ENCODE measurements around the gene LEKR1.

Gene LEKR1

GRCh38 chr3:156978481-156978961, 152.4 kb downstream of the LEKR1 start:
- DNase-seq (ENCODE audit: low spot score), result peak; percentile 36

DNA sequence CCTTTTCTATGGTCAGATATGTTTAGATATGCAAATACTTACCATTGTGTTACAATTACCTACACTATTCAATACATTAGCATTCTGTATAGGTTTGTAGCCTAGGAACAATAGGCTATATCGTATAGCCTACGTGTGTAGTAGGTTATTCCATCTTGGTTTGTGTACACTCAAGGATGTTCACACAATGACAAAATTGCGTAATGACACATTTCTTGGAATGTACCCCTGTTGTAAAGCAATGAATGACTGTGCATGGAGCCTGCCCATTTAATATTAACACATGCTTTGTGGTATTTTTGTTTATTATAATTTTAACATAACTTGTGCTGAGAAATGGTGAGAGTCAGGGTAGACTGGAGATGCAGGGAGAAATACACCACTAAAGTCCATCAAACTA, 154.9 kb downstream of the LEKR1 start:
- no peak for DNase-seq (ENCODE audit: low spot score)

- DNase-seq (ENCODE audit: low spot score), result no peak
Observed at GRCh38 chr3:156983559-156983958, 157.4 kb downstream of the LEKR1 start.

DNA sequence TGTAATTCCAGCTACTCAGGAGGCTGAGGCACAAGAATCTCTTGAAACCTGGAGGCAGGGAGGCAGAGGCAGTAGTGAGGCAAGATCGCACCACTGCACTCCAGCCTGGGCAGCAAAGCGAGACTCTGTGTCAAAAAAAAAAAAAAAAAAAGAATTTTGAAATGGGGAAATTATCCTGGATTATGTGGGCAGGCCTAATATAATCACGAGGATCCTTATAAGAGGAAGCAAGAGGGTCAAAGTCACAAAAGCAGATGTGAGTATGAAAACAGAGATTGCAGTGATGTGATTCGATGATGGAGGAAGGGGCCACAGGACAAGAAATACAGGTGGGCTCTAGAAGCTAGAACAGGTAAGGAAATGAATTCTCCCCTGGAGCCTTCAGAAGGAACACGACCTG, 159.6 kb downstream of the LEKR1 start:
- no peak for DNase-seq (ENCODE audit: low spot score)

DNA sequence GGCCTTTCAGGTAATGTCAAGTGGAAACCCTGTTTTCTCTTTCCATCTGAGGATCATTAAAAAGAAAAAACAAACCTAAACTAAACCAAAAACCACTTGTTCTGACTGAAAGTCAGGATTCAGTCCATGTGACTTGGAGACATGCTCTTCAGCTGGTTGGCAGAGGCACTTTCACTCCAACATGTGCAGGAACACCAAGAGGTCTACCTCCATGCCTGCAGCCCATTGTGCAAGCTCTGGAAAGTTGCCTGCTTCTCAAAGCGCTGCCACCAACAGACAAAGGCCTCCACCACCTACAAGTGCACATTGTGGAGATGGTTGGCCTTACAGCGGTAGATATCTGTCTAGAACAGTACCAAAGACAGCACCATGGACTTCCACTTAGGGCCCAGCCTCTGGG, 161.8 kb downstream of the LEKR1 start:
- no peak for DNase-seq (ENCODE audit: low spot score)

- no peak for DNase-seq (ENCODE audit: low spot score)
Observed at GRCh38 chr3:156997351-156997750, 171.2 kb downstream of the LEKR1 start.

- DNase-seq (ENCODE audit: low spot score), result no peak
Observed at GRCh38 chr3:157001221-157001957, 175.2 kb downstream of the LEKR1 start.

GRCh38 chr3:157021679-157022078, 195.5 kb downstream of the LEKR1 start:
- no peak for DNase-seq (ENCODE audit: low spot score)

GRCh38 chr3:157023226-157023625, 197.1 kb downstream of the LEKR1 start:
- DNase-seq (ENCODE audit: low spot score), result no peak

DNA sequence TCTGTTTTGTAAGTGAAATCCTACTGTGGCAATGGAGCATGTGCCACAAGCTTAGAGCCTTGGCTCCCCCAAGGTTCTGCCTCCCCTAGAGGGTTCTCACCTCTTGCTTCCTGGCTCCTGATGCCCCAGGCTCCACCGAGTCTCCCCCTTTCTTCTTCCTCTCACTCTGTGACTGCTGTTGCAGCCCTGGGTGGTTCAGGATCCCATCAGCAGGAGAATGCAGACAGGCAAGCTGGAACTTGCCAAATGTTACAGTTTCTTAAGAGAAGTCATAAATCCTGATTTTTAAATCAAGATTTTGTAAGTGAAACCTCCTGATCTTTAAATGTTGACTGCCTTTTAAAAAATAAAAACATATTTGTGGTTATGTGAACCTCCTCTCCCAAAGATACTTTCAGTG, 199.9 kb downstream of the LEKR1 start:
- DNase-seq (ENCODE audit: low spot score), result no peak

DNA sequence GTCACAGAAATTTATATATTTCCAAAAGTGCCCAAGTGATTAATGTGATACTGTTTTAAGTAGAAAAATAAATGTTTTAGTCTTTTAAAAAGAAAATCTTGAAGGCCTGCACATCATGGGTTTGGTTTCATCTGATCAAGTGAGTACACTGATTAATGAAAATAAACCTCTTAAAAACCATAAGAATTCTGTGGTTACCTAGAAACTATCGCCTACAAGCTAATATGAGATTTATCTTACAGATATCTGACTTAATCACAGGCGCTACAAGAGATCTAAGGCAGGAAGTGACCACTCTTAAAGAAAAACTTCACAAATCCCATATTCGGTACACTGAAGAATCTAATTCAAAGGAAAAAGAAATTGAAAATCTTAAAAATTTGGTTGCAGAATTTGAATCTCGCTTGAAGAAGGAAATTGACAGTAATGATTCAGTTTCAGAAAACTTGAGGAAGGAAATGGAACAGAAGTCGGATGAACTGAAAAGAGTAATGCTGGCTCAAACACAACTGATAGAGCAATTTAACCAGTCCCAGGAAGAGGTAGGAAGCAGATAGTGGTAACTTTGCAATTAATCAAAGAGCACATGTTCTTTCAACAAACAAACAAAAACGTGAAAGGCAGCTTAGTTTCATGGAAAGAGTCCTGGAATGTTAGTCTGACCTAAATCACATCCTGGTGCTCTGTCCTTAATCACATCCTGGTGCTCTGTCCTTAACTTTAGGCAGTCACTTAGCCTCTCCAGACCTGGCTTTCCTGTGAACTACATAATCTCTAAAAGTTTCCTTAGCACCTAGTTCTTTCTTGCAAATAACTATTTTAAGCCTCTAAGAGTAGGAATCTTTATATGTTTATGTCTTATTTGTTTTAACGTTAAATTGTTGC, 201.9 kb downstream of the LEKR1 start:
- DNase-seq (ENCODE audit: low spot score), result no peak

DNA sequence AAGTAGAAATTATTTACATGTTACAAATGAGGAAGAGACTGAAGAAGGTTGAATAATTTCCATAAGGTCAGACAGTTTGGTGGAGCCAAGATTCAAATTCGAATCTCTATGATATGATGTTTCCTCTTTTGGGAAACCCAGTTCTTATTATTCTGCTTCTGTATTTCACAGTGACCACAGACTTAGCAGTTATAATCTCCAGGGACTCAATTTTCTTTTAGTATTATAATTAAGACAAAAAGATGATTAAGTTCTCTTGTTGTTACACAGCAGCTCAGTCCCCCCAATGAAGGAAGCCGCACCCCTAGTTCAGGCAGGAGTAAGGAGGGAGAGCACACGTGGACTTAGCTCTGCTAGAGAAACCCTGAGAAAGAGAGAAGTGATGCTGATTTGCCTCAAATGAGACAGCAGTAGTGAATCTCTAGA, 203.2 kb downstream of the LEKR1 start:
- peak; percentile 58 for DNase-seq (ENCODE audit: low spot score)

GRCh38 chr3:157030712-157031111, 204.6 kb downstream of the LEKR1 start:
- no peak for DNase-seq (ENCODE audit: low spot score)

DNA sequence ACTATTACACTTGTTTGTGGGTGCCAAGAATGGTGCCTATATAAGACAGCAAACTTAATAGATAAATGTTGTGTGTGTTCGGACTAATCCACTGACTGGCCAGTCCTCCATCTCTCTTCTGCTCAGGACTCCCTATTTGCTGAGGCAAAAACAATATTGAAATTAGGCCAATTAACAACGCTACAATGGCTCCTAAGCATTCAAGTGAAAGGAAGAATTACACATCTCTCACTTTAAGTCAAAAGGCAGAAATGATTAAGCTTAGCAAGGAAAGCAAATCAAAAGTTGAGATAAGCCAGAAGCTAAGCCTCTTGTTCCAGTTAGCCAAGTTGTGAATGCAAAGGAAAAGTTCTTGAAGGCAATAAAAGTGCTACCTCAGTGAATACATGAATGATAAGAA, 206.8 kb downstream of the LEKR1 start:
- no peak for DNase-seq (ENCODE audit: low spot score)

GRCh38 chr3:157040456-157040855, 214.3 kb downstream of the LEKR1 start:
- no peak for DNase-seq (ENCODE audit: low spot score)

DNA sequence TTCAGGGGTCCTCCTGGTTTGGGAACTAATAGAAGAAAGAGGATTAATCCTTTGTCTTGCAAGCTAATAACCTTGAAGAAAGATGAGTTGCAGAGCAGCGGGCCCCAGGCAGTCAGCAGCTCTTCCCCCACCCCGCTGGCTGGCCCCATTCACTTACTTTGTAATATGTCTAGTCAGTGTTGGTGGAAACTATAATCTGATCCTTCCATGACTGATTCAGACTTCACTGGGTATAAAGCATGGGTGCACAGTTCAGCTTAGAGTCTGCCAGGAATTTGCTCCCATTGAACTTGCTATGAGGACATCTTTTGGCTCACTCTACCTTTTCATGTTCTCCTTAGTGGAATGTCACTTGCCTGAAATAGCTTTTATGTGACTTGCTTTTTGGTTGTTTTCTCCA, 216.1 kb downstream of the LEKR1 start:
- DNase-seq (ENCODE audit: low spot score), result no peak

DNA sequence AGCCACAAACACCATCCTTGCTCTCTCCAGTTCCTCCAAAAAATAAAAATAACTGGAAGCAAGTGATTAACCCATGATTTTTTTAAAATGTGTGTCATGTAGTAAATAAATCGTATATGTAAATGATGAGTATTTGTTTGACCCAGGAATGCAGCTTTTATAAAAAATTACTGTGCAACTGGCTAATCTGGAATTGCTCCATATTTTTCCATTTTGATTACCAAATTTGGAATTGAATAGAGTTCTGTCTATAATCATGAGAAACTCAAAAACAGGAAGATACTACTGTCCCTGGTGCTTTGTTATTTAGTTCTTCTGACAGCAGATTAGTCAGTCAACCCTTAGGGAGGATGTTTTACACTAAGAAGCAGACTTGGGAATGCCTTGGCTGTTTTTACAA, 217.6 kb downstream of the LEKR1 start:
- DNase-seq (ENCODE audit: low spot score), result no peak

DNA sequence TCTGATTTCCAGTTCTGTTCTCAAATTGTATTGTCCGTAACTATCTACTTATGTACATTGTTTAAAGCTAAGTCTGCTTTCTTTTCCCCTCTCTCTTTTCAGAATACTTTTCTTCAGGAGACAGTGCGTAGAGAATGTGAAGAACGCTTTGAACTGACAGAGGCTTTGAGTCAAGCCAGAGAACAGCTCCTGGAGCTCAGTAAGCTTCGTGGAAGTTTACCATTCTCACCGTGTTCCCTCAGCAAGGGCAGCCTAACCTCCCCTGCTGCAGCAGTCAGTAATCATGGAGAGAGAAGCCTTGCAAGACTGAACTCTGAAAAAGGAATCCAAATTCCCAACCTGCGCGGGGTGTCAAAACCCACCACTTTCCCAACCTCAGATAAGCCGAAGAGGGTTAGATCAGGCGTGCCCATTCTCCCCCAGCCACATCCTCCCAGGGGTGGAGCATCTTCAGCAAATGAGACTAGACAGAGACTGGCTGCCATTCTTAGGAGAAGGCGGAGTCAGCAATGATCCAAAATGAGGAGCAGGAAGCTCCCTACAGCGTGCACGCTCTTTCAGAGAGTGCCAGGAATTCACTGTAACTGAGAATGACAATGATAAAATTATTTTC, 219.2 kb downstream of the LEKR1 start:
- DNase-seq (ENCODE audit: low spot score), result no peak

- DNase-seq (ENCODE audit: low spot score), result peak; percentile 9
Observed at GRCh38 chr3:157046520-157046919, 220.4 kb downstream of the LEKR1 start.

DNA sequence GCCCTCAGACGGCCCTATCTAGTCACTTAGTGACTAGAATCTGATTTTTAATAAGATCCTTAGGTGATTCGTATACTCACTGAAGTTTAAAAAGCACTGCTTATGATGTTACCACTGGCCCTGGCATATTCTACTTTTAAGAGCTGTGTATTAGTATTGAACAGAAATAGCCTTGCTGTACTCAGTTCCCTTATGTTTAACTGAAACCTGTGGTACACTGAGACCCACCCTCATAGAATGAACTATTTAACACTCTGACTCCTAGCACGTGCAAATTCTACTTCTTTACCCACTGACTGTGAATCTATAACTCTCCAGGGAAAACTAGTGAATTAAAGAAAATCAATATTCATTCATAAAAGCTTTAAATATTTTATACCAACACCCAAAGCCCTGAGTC, 224.9 kb downstream of the LEKR1 start:
- DNase-seq (ENCODE audit: low spot score), result no peak

DNA sequence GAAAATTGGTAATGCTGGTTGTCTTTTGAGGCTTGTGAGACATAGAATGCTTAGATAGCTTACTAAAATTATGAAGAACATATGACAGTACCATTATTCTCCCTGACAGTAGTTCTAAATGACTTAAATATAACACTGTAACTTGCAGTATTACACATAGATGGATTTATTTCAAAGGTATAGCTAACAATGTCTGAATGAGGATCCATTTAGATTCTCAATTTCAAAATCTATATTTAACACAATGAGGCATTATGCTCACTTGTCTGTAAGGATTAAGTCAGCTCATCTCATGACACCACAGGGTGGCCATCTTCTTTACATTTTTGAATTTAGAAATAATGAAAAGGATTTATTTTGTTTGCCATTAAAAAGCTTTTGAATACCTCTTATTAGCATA, 225.4 kb downstream of the LEKR1 start:
- no peak for DNase-seq (ENCODE audit: low spot score)

GRCh38 chr3:157056035-157056434, 229.9 kb downstream of the LEKR1 start:
- no peak for DNase-seq (ENCODE audit: low spot score)
